OCI-LY7 (cell line): Measurements from ENCODE around the gene EFCAB5.

ENCODE experiments used
- EZH2phosphoT487 ChIP-seq: fragments of 200-600 bp; sonication (generic); IDR thresholded peaks from 2 replicates; pipeline ENCODE4 v1.6.1; 2018; ENCODE audit warnings: low read depth, borderline replicate concordance, mild to moderate bottlenecking, mixed run types, antibody characterized with exemption, low read length, moderate library complexity, mixed read lengths
- TF ChIP-seq, protein P1 (sequence below): fragments of 200-600 bp; sonication (generic); conservative IDR thresholded peaks from 2 replicates; pipeline ENCODE4 v1.5.1; 2014; ENCODE audit warnings: mild to moderate bottlenecking, antibody characterized with exemption, low read length, moderate library complexity, mixed read lengths

DNA sequence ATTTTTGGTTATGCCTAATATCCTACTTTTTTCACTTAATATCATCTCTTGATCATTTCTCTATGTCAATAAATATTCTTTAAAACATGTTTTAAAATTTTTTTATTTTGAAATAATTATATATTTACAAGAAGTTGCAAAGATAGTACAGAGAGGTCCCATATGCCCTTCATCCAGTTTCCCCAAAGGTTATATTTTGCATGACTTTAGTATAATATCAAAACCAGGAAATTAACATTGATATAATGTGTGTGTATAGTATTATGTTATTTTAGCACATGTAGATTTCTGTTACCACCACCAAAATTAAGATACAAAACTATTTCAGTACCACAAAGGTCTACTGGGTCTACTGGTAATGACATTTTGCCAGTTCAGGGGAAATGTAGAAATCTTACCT is 60.7 kb downstream of the EFCAB5 start:
- TF ChIP-seq, protein P1, sequence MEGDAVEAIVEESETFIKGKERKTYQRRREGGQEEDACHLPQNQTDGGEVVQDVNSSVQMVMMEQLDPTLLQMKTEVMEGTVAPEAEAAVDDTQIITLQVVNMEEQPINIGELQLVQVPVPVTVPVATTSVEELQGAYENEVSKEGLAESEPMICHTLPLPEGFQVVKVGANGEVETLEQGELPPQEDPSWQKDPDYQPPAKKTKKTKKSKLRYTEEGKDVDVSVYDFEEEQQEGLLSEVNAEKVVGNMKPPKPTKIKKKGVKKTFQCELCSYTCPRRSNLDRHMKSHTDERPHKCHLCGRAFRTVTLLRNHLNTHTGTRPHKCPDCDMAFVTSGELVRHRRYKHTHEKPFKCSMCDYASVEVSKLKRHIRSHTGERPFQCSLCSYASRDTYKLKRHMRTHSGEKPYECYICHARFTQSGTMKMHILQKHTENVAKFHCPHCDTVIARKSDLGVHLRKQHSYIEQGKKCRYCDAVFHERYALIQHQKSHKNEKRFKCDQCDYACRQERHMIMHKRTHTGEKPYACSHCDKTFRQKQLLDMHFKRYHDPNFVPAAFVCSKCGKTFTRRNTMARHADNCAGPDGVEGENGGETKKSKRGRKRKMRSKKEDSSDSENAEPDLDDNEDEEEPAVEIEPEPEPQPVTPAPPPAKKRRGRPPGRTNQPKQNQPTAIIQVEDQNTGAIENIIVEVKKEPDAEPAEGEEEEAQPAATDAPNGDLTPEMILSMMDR = no peak
- no peak for TF ChIP-seq EZH2phosphoT487
